RWPE2 (cell line): ENCODE data around the gene TUBA1C.

Source experiments
- ATAC-seq: fragments of 200-7000 bp; cut with Tn5 transposase; 3 replicates; pipeline ENCODE4 v1.9.1; 2021; ENCODE audit warnings: low read depth
- DNase-seq: peaks from one replicate; pipeline ENCODE4 v3.0.0-alpha.2; 2020; ENCODE audit warnings: low spot score
- H3K27ac ChIP-seq: fragments of 450-650 bp; 2 replicates; pipeline ENCODE4 v1.5.1; 2017; ENCODE audit warnings: mild to moderate bottlenecking; ENCODE audit not compliant: poor library complexity, severe bottlenecking
- H3K27me3 ChIP-seq: fragments of 250-450 bp; sonication (Bioruptor Pico); 2 replicates; pipeline ENCODE4 v1.5.1; 2021; ENCODE audit warnings: mild to moderate bottlenecking, moderate library complexity; ENCODE audit not compliant: insufficient read depth, poor library complexity, severe bottlenecking
- H3K36me3 ChIP-seq: fragments of 250-450 bp; sonication (Bioruptor Pico); 2 replicates; pipeline ENCODE4 v1.5.1; 2020; ENCODE audit warnings: low read depth, mild to moderate bottlenecking, moderate library complexity
- H3K4me1 ChIP-seq: fragments of 250-450 bp; sonication (Bioruptor Pico); 2 replicates; pipeline ENCODE4 v1.5.1; 2021; ENCODE audit warnings: mild to moderate bottlenecking, moderate library complexity; ENCODE audit not compliant: insufficient read depth, poor library complexity, severe bottlenecking
- H3K4me3 ChIP-seq: fragments of 250-450 bp; sonication (Bioruptor Pico); 2 replicates; pipeline ENCODE4 v1.5.1; 2021; ENCODE audit warnings: mild to moderate bottlenecking, moderate library complexity; ENCODE audit not compliant: severe bottlenecking
- H3K9me3 ChIP-seq: fragments of 250-450 bp; sonication (Bioruptor Pico); 2 replicates; pipeline ENCODE4 v1.5.1; 2021; ENCODE audit warnings: mild to moderate bottlenecking, moderate library complexity; ENCODE audit not compliant: severe bottlenecking
- TF ChIP-seq, protein P1 (sequence below): fragments of 450-650 bp; IDR thresholded peaks from one replicate; pipeline ENCODE4 v1.5.1; 2017; ENCODE audit warnings: mild to moderate bottlenecking, moderate library complexity; ENCODE audit not compliant: poor library complexity, severe bottlenecking

TUBA1C gene

DNA sequence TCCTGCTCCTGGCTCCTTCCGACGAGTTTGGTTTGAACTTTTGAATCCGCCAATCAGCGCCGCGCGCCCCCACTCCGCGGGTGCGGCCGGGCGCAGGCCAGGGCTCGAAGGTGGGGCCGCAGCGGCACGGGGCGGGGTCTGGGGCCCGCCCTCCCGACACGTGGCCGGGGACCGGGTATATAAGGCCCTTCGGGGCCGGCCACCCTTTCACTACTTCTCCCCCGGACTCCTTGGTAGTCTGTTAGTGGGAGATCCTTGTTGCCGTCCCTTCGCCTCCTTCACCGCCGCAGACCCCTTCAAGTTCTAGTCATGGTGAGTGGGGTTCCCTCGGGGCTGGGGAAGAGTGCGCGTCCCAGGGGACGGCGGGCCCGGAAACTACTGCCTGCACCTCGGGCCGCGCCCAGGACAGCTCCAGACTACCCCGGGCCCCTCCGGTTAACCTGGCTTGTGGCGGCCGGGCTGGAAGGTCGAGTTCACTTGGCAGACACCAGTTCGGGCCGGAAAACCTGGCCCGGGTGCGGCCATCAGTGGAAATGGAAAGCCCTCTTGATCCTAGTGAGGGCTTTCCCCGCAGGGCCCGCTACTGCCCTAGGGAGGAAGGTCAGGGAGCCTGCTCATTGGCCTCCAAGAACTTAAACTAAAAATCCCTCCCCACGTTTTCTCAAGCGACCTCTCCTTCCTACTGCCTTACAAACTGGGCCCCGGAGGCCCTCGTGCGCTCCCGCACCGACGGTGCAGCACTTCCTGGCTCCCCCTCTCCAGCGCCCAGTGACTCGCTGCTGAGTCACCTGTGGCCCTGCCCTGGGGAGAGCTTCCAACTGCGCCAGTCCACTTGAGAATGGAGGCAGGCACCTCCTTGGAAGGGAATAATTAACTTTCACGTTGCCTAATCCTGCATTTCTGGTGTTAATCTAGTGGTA is at the start of gene TUBA1C:
TSS of gene TUBA1C (plus strand) at position 210 of the 920 bp plus-strand sequence. CDS start at position 310, 100 bp downstream.
- H3K27me3 ChIP-seq, result no peaks in the 10 kb centered on the region
- peak; percentile 67 for ATAC-seq
- peaks cover 48% of the 10 kb centered on the region for H3K36me3 ChIP-seq
- H3K27ac ChIP-seq, result peak within 1 kb of the TSS; percentile 96
- peak; percentile 93 for DNase-seq
- no peaks in the 10 kb centered on the region for H3K9me3 ChIP-seq
- peaks cover 33% of the 10 kb centered on the region for H3K4me1 ChIP-seq
- TF ChIP-seq, protein P1, sequence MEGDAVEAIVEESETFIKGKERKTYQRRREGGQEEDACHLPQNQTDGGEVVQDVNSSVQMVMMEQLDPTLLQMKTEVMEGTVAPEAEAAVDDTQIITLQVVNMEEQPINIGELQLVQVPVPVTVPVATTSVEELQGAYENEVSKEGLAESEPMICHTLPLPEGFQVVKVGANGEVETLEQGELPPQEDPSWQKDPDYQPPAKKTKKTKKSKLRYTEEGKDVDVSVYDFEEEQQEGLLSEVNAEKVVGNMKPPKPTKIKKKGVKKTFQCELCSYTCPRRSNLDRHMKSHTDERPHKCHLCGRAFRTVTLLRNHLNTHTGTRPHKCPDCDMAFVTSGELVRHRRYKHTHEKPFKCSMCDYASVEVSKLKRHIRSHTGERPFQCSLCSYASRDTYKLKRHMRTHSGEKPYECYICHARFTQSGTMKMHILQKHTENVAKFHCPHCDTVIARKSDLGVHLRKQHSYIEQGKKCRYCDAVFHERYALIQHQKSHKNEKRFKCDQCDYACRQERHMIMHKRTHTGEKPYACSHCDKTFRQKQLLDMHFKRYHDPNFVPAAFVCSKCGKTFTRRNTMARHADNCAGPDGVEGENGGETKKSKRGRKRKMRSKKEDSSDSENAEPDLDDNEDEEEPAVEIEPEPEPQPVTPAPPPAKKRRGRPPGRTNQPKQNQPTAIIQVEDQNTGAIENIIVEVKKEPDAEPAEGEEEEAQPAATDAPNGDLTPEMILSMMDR, result no peak
- H3K4me3 ChIP-seq, result peak within 1 kb of the TSS; percentile 94

DNA sequence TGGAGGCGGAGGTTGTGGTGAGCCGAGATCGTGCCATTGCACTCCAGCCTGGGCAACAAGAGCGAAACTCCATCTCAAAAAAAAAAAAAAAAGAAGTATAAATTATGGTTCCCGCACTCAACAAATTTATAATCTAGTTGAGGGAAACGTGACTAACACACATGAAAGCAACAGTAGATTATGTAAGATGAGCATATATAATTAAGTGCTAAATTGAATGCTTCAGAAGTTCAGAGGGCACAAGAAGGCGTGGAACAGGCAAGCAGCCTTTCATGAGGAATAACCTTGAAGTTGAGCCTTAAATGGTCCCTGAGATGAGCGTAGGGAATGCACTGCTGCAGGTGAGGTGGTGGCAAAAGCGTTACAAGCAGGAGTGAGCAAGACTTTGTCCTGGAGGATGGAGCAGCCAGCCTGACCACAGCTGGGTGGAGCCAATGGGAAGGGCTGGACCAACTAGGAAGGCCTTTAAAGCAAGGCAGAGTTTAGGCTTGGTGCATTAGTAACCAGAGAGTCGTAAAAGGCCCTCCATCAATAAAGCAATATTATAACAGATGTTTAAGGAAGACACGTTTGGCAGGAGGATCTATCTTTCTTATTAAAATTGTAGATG is 45.4 kb upstream of the TUBA1C start:
- TF ChIP-seq, protein P1, result no peak
- no peak for ATAC-seq
- Histone ChIP-seq H3K27ac (no peak overlapping the region), H3K27me3 (no peaks in the 10 kb centered on the region), H3K36me3 (no peaks in the 10 kb centered on the region), H3K9me3 (no peaks in the 10 kb centered on the region), H3K4me3 (no peak overlapping the region), H3K4me1 (peaks cover 4% of the 10 kb centered on the region)
- no peak for DNase-seq

DNA sequence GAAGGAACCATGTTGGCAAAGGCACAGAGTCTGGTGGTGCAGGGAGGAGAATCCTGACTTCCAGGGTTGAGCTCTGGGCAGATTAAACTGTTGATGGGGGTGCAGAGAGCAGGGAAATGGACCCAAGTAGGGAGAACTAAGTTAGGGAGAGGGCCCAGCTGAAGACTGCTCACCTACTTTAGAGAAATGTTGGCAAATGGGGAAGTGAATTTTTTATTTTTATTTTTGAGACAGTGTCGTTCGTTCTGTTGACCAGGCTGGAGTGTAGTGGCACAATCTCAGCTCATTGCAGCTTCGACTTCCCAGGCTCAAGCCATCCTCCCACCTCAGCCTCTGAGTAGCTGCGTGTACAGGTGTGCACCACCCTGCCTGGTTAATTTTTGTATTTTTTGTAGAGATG is 43.9 kb upstream of the TUBA1C start:
- H3K27ac ChIP-seq, result no peak overlapping the region
- no peaks in the 10 kb centered on the region for H3K27me3 ChIP-seq
- TF ChIP-seq, protein P1, result no peak
- H3K9me3 ChIP-seq, result no peaks in the 10 kb centered on the region
- no peaks in the 10 kb centered on the region for H3K36me3 ChIP-seq
- no peak overlapping the region for H3K4me3 ChIP-seq
- DNase-seq, result no peak
- no peak for ATAC-seq
- peaks cover 3% of the 10 kb centered on the region for H3K4me1 ChIP-seq

DNA sequence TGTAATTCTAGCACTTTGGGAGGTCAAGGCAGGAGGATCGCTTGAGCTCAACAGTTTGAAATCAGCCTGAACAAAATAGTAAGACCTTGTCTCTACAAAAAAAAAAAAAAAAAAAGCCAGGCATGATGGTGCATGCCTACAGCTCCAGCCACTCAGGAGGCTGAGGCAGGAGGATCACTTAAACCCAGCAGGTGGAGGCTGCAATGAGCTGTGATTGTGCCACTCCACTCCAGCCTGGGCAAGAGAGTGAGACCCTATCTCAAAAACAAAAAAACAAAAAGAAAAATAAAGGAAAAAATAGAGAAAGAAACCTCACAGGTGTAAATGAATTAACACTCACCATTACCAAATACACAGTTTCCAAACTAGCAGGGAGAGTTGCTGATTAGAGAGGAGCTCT is 41.8 kb upstream of the TUBA1C start:
- H3K27ac ChIP-seq, result no peak overlapping the region

More for the DNA sequence above, 41.8 kb upstream of the TUBA1C start:
- H3K4me3 ChIP-seq, result no peak overlapping the region
- no peak for ATAC-seq
- no peaks in the 10 kb centered on the region for H3K9me3 ChIP-seq
- TF ChIP-seq, protein P1, result no peak
- H3K4me1 ChIP-seq, result peaks cover 3% of the 10 kb centered on the region
- no peak for DNase-seq
- no peaks in the 10 kb centered on the region for H3K36me3 ChIP-seq
- H3K27me3 ChIP-seq, result no peaks in the 10 kb centered on the region
